GM19351 (cell line): ENCODE measurements around the gene C3AR1.

Experiments
- ATAC-seq: cut with Tn5 transposase; IDR thresholded peaks from one replicate; pipeline ENCODE4 v1.9.1; 2021; ENCODE audit warnings: mild to moderate bottlenecking, moderate library complexity; ENCODE audit not compliant: unreplicated experiment

C3AR1 gene

DNA sequence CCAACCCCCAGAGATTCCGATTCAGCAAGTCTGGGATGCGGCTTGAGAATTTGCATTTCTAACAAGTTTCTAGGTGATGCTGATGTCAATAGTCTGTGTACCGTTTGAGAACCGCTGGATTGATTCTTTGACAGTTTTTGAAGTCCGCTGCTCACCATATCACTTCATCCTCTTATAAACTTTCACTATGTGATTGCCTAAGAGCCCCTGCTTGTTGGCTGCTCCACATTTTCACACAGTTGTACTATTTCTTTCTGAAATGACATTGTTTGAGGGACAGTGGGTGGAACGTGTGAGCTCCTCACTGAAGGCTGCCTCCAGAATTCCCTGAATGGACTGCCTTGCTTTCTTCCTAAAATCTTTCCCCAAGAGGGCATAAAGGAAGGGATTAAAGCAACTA is 7.7 kb downstream of the C3AR1 start:
- ATAC-seq = no peak

DNA sequence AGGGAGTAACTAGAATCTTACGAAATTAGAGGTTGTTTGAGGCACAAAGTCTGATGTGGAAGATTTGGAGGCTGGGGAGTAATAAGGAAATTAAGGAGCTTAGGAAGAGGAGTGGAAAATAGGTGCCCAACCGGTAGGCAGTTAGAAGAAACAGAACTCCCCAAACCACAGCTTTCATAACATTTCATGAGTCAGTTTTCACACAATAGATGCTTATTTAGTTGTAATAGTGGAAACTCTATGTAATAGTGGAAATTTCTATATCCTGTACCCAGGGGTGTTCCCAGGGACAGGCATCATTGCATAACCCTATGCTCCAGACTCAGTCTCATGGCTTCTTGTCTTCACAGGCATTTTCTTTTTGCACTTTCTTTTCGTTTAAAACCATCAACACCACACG is 8.3 kb downstream of the C3AR1 start:
- ATAC-seq = no peak

DNA sequence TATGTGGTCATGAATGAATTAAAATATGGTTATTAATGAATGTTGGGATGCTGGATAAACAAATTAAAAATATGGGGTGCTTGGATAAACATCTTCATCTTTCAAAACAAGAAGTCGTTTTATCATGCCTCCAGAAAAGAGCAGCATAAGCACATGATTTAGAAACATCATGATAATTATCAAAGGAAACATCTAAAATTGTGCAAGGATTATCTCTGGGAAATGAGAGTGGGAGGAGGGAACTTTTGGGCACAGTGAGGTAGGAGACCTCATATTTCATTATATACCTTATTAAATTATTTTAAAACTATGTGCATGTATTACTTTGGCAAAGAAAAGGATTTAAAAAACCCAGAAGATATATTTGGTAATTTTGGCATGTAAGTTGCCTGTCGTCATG is 8.9 kb downstream of the C3AR1 start:
- no peak for ATAC-seq

DNA sequence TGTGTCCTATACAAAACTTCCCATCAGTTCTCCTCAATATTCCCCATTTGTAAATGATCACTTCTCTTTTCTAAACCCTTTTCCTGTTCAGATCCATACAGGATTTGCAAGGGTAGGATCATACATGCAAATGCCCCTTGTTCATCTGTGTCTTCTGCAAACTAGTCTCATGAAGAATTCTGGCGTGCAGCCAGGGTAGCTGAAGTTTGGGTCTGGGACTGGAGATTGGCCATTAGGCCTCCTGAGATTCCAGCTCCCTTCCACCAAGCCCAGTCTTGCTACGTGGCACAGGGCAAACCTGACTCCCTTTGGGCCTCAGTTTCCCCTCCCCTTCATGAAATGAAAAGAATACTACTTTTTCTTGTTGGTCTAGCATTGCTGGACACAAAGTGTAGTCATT is 11.3 kb downstream of the C3AR1 start:
- ATAC-seq = no peak

DNA sequence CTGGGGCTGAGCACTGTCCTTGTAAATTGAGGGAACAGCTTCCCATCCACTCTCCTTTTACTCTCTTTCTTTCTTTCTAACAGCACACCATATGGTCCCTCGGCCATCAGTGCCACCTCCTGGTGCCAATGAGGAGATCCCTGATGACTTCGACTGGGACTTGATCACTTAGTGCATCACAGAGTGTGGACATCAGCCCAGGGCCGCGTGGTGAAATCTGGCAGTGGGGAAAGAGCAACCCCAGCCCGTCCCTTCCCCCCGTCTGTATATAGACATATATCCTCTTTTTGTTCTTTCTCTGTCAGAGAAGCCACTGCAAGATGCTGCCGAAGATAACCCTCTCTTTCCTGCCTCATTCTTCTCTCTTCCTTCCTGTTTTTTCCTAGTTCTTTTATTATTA is 13.5 kb downstream of the C3AR1 start:
- ATAC-seq = no peak

DNA sequence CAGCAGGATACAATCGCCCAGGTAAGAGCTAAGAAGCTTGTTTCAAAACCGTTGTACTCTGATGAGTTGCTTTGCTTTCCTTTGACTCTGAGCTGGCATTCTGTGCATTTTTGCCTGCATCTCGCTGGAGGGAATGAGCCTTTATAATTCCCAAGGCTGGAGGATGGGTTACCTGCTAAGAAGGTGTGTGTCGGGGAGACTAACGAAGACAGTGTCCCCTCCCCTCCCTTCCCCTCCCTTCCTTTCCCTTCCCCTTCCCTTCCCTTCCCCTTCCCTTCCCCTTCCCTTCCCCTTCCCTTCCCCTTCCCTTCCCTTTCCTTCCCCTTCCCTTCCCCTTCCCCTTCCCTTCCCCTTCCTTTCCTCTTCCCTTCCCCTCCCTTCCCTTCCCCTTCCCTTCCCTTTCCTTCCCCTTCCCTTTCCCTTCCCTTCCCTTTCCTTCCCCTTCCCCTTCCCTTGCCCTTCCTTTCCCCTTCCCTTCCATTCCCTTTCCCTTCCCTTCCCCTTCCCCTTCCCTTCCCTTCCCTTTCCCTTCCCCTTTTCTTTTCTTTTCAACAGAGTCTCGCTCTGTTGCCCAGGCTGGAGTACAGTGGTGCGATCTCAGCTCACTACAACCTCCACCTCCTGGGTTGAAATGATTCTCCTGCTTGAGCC is 15.4 kb downstream of the C3AR1 start:
- ATAC-seq = no peak

DNA sequence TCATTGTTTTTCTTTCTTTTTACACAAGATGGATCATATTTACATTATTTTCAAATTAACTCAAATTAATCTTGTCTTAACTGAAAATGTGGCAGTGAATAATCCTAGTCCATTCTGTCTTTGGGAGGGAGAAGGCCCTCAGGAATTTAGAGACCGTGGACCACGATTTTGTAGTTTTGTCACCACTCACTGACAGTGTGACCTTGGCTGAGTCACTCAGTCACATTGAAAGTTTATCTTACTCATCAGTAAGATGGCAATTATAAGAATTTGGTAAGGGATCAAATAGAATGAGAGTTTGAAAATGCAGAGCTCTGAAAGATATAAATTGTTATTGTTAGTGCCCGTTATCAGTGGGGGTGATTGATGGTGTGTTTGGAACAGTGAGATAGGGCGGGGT is 17.3 kb downstream of the C3AR1 start:
- no peak for ATAC-seq

DNA sequence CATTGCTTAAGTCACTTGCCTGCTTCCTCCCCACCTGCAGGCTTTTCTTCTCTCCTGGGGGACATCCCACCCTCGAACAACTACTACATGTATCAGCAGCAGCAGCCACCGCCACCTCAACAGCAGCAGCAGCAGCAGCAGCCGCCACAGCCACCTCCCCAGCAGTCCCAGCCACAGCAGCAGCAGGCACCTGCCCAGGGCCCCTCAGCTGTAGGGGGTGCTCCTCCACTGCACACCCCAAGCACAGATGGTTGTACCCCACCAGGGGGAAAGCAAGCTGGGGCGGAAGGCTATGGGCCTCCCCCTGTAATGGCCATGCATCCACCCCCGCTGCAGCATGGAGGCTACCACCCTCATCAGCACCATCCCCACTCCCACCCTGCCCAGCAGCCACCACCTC is 18.3 kb downstream of the C3AR1 start:
- no peak for ATAC-seq

DNA sequence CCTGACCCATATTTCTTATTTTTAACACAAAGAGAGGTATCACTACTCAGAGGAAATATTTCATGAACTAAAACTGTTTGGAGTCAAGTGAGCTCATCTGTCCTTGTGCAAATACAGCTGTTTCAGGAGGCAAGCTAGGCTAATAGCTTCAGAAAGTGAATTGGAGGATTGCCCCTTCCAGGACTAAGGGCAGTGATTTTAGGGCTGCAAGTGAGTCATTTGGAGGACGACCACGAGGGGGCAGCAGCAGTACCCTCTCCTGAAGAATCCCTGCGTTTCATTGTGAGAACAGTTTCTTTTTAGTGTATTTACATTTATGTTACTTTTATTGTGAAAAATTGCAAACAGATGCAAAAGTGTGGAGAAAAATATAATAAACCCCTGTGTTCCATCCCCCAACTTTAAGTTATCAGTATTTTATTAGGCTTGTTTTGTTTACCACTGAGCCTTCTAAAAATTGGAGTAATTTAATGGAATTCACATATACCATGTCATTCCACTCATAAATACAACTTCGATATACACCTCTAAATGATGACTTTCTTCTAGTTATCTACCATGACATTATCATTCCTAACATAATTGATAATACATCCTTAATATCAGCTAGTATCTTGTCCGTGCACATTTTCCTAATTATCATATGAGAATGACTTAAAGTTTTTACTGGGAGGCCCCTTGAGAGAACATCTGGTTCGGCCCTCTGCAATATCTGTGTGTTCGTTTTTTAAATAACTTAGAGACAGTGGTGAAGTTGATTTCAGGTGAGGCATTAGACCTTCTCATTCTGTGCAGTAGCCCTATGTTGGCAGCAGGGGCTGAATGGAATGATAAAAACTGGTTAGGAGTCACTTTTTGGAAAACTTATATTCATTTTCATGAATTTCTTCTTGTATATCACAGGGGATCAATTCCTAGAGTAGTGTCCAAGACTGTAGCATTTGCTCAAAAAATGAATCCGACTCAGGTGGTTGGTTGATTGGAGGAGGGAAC is 19.9 kb downstream of the C3AR1 start:
- ATAC-seq = no peak

DNA sequence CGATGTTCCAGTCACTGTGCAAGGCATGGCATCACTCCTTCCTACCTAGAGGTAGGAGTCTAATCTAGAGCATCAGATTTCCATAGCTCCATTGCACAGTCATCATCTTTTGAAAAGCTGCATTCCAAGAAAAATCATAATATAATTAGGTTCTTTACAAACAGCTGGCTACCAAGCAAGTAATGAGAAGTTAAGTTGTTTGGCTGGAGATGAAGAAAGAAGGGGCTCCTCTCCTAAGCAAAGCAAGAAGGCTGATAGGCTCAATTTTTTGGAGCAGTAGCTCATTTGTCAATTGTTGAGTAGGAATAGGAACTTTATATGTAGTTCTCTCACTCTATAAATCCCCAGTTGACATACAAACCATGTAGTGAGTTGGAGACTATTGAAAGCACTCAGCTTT is 25.4 kb downstream of the C3AR1 start:
- ATAC-seq = no peak

DNA sequence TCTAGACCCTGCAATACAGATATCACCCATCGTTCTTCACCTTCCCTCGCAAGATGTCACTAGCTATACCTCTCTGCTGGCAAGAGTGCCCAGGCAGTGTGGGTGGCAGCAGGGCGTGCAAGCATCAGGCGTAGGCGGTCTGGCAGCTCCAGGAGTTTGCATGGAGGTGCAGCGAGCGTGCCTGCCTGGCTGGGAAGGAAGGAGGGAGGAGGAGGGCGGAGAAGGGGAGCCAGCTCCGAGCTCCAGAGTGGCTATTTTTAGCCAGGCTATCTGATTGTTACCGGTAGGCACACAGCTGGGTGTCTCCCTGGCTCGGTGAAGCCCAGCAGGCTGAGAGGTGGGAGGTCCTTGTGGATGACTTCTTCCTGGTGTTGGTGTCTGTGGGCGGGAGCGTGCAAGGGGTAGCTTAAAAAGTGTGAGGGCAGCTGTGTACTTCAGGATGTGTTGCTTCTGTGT is 27.5 kb downstream of the C3AR1 start:
- ATAC-seq = no peak

DNA sequence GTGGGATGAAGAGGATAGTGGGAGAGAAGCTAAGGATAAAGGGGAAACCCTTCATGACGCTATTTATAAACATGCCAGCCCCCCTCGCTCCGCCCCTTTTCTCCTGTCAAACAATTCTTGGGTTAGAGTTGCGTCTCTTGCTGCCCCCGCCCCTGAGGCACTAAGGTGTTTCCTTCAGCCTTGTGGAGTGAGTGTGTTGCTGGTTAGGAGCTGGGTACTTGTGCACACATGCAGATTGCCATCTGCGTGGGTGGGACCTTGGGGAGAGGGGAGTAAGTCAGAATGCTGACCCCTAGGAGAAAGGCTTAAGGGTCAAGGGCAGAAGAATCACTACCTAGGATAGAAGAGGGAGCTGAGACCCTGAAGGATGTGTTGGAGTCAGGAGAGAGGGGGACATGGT is 28.2 kb downstream of the C3AR1 start:
- no peak for ATAC-seq

DNA sequence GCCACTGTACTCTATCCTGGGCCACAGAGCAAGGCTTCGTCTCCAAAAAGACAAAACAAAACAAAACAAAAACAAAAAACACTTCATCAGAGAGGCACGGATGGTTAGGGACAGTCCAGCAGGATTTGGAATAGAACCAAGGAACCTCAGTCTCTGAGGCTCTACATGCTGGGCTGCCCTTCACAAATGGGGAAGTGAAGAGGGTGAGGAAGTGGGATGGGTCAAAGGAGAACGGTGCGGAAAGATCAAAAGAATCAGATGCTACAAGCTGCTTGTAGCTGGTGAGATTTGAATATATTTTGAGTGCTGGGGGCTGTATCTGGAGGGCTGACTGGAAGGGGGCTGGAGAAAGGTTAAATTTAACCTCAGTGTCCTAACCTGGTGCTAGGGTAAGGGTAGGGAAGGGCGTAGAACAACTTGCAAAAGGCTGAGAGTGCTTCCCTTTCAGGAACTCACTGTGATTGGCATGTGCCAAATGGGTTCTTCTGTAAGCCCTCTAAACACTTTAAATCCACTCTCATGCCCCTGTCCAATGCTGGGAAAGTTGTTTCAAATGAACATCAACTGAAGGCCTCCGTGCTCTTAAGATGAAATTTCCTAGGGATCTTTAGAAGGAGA is 29.0 kb downstream of the C3AR1 start:
- no peak for ATAC-seq

DNA sequence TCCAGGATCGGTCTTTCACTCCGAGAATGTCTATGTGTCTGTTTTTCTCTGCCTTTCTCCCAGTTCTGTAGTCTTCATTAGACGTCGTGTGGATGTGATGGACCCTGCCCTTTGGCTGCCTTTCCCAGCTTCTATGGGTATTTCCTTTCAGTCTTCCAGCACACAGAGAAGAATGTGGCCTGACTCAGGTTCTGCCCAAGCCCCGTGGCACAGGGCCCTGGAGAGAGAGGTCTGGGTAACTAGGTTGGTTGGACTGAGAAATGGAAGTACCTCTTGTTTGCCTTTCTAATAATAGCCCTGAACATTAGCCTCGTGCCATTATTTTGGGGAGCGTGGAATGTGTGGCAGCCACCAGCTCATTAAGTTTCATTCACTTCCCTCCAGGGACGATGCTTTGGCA is 29.8 kb downstream of the C3AR1 start:
- no peak for ATAC-seq

DNA sequence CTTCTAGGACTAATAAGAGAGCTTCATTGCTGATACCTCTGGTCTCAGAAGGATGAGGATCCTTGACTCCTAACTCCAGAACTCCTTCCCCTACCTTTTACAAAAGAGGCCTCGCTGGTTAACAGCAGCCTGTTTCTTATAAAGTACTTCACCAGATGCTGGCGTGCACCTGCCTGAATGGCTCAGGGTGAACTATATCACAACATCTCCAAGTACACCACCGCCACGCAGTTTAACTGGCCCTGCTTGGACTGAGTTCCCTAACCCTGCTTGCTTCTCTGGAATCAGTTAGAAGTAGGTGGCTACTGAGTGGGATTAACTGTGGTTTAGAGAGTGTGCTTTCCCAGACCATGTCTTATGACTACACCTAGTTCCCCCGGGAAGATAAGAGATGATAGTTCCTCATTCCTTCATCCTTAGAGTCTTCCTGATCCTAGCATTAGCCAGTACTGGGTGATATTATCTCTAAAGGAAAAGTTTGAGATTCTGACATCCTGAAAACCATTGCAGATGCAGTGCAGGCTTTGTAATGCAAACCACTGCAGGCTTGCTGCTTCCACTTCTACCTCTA is 30.6 kb downstream of the C3AR1 start:
- no peak for ATAC-seq

DNA sequence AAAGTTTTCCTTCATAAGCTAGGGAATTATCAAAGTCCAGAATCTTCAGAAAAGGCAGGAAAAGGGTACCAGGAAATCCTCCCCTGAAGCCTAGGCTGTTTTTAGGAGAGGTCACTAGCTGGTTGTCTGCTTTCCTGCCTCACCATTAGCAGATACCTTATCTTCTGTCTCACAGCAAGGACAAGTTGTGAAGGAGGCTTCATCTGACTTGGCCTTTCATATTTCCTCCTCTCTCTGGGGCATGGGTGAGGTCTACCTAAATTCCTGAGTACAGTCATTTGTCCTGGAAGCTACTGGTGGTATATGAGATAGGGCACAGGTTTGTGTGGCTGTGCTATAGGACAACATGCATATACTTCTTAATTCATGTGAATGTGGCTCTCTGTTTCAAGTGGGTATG is 31.4 kb downstream of the C3AR1 start:
- ATAC-seq = no peak

DNA sequence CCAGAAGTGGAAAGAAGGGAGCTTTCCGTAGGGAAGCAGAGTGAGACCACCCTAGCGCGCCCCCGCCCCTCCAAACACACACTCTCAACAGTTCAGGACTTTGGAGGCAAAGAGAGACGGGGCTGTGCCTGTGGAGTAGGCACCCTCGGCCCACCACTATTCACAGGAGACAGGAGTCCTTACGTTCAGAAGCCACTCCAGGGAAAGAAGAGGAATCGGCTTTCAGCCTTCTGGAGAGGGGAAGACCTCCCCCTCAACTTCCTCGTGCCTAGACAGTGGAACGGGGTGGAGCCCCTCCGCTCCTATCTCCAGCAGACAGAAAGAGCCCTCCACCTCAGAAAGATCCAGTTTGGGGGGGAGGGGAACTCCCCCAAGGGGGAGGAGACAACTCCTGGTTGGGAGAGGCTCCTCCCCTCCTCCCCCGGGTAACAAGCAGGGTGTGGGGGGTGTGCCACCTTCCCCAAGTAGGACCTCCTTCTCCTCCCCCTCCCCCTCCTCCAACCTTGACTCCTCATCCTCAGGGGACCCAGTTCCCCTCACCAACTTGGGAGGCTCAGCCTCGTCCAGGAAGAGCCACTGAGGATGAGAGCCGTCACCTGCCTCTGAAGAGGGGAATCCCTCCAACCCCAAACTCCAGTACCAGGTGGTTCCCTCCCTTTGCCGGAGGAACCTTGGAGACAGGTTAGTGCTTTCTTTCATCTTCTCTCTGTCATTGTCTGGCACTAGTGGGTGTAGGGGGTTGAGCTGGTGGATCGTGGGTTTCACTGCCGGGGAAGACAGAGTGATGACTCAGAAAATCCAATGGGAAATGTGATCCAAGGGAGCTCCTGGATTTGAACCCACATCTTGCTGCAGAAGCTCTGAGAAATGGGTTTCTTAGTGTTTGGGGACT is 32.8 kb downstream of the C3AR1 start:
- ATAC-seq = peak; percentile 31

DNA sequence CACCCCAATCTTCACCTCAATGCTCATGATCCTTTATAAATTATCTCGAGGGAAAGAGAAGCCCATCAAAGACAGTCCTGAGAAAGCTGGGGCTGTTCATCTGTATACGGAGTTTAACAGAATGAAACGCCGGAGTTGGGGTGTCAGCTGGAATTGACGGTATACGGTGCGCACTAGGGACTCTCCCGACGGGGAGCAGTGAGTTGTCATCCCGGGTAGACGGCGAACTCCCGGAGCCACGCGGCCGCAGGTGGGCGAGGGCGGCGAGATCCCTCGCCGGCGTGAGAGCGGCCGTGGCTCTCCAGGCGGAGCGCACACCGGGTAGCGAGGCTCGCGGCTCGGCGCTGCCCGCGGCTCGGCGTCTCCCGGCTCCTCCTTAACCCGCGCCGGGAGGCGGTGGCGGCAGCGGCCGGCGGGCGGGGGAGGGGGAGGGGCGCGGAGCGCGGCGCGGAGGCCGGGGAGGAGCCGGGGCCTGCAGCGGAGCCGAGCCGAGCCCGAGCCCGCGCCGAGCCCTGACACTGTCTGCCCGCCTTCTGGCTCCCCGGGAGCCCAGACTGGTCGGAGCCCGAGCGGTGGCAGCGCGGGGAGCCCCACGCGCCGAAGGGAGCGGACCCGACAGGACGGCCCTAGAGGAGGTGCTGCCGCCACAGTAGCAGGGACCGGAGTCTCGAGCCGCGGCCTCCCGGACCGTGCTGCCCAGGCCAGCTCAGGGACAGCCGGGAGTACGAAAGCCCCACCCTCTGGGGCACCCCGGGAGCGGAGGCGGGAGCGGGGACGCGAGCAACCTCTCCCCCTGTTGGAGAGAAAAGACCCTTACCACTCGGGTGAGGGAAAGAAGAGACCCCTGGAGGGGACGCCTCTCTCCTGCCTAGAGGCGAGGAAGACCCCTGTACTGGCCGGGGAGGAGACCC is 33.7 kb downstream of the C3AR1 start, which contains the start of gene FOXJ2:
Gene FOXJ2, plus strand, starts transcription at position 475 of the 911 bp plus-strand sequence. CDS start 7,117 bp downstream, outside the sequence.
- peak; percentile 66 for ATAC-seq

DNA sequence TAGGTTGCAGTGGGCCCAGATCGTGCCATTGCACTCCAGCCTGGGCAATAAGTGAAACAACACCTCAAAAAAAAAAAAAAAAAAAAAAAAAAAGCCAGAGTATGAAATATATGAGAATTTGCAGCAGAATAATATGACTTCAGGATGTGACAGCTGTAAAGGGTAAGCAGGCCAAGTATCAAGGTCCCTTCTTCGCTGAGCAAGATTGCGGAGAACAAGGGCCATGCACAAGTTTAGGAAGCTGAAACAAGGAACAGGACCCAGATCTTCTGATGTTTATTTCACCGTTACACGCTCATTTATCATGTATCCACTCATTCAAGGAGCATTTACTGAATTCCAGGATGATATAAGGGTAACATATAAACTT is 34.3 kb downstream of the C3AR1 start:
- no peak for ATAC-seq
